GM21717 (cell line): ENCODE measurements around the gene ZC3HAV1.
"Not testable (repeated sequence)": the region's sequence is repeated elsewhere in the genome, so short reads cannot be mapped to it uniquely, and the experiment has no call there.

Source experiments
- ATAC-seq: cut with Tn5 transposase; IDR thresholded peaks from one replicate; pipeline ENCODE4 v1.9.1; 2021; ENCODE audit warnings: mild to moderate bottlenecking, moderate library complexity; ENCODE audit not compliant: unreplicated experiment

Gene ZC3HAV1

DNA sequence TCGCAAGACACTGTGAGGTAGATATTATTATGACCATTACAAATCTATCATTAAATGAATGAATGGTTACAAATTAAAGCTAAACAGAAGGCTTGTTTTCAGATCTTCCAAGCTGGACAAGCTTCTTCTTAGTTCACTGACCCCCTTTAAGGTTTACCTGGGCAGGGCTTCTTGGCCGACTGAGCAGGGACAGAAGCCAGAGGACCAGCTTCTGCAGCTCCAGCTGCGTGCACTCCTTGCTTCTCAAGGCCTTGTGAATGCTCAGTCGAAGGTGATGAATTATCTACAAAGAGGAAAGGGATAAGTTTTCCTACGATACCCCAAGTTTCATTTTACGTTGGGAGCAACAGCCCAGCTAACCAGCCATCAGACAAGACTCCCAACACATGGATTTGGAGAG is 83.0 kb downstream of the ZC3HAV1 start:
- no peak for ATAC-seq

DNA sequence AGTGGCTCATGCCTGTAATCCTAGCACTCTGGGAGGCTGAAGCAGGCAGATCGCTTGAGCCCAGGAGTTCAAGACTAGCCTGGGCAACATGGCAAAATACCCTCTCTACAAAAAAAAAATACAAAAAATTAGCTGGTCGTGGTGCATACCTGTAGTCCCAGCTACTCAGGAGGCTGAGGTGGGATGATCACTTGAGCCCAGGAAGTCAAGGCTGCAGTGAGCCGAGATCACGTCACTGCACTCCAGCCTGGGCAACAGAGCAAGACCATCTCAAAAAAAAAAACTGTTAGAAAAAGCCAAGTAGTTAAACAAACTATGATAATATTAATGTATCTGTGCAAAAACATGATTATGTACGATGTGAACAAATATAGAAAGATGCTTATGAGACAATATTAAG is 83.7 kb downstream of the ZC3HAV1 start:
- not testable (repeated sequence) for ATAC-seq

DNA sequence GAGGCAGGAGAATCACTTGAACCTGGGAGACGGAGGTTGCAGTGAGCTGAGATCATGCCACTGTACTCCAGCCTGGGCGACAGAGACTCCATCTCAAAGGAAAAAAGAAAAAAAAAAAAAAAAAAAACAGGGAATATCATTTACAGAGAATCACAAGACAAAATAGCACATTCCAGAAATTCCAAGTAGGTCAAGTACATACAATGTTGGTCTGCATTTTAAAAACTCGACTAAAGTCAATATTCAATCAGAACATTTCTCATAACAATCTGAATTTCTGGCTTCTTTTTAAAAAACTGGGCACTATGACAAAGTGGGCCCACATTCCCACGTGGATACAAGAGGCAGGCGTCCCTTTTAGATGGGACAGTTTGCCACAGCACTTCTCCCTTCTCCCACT is 86.4 kb downstream of the ZC3HAV1 start:
- no peak for ATAC-seq

DNA sequence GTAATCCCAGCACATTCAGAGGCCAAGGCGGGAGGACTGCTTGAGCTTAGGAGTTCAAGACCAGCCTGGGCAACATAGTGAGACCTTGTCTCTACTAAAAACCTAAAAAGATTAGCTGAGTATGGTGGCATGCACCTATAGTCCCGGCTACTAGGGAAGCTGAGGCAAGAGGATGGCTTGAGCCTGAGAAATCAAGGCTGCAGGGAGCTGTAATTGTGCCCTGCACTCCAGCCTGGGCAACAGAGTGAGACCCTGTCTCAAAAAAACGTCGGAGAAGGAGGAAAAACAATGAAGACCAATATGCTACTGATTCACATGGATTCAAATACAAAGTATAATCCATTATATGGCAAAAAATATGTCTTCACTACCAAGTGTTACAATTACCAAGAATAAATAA is 87.2 kb downstream of the ZC3HAV1 start:
- ATAC-seq = no peak

DNA sequence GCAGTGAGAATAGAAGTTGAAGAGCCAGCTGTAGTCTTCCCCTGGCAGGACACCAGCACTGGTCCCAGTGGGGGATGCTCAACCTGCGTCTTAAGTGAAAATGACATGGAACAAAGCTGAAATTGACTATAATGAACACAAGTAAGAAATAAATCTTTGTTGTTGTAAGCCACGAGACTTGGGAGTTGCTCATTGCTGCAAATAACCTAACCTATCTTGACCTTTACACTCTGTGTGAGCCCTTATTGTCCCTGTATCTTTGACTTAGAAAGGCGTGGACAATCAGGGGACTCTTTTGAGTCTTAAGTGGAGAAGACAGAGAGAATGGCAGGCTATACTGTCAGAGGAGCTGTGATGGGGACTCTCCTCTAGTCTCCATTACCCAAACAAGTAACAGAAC is 90.6 kb downstream of the ZC3HAV1 start:
- ATAC-seq = no peak

DNA sequence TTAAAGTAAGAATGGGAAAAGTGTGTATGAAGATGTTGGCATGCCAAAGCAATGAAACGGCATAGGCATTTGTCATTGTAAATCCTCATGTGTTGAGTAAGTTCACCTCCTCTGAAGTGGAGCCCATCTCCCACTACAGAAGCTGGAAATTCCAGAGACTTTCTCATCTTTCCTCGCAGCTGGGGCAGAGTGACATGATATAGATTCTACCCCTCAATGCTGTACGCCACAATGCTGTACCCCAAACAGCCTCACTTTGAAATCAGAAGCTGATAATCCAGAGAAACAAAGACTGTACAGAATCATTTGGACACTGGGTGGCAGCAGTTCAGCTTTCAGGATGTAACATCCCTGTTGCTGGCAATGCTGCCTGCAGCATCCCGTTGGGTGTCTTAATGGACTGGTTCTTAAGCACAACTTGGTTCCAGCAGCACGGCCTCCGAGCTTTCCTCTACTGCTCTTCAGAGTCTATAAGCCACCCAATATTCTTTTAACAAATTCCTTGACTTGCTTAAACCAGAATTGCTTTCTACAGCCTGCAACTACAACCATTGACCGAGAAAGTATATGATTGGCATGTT is 92.5 kb downstream of the ZC3HAV1 start:
- ATAC-seq = peak; percentile 85

DNA sequence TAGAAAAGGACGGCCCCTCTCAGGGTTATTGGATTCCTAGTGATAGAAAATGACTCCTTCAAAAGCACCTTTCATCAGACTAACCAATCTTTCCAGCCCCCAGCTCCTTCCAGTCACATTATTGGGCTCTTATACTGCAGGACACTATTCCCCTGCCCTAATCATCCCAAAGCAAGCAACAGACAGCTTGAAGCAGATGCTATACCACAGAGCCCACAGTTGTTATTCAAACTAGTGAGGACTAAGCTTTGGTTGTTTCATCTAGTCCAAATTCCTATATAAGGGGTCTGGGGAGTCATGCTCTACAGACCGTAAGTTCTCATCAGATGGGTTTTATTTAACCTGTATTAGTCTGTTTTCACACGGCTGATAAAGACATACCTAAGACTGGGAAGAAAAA is 98.1 kb downstream of the ZC3HAV1 start:
- ATAC-seq = no peak

DNA sequence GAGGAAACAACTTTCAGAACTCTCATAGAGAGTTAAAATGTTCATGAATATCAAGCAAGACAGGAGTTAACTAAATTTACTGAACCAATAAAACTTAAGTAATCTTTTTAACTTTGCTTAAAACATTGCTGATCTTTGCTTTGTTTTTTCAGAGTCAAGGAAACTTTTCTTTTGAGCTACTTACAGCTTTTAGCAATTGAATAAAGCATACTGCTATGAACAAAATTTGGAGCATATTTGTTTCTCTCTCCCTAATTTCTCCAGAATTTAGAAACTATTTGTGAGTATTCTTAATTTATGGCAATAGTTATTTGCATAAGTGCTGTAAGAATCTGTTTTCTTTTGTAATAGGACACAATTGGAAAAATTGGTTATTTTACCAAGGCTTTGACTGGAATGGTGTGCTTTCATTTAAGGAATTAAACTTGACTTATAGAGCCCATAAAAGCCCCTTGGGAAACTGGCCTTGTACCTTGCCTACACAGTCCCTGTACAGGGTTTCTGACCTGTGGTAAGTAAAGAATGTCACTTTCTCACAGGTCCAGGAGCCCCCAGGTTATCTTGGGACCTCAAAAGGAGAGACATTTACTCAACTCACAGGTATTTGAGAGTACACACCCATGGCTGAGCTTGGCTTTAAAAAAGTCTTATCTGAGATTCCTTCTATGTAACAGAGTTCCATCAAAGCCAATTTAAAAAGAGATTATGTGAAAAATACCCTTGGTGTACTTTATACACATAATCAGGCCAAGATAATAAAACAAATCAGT is 105.0 kb downstream of the ZC3HAV1 start:
- no peak for ATAC-seq

DNA sequence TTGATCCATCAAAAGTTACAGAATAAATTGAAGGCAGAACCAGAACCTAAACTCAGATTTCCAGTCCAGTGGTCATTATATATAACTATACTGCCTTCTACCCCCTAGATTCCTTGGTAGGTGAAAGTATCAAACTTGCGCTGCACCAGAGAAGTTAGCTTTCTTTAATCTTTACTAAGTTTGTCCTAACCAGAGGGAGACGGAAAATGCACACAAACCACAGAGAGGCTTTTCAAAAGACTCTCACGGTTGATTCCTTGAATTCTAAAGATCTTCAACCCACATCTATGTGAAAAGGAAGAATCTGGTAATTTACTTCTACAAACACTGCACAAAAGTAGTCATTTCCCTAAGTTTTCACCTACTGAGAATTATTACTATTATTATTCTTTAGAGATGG is 110.1 kb downstream of the ZC3HAV1 start:
- no peak for ATAC-seq
